SK-N-SH (cell line): ENCODE measurements around the gene ANAPC16. TPM values are rescaled to one million over a fixed set of nuclear protein-coding genes. Genes with fewer than 3 reads are reported as not detected.

Experiments used
- CTCF ChIA-PET: fragments of 300-600, 350-600 bp; formaldehyde crosslinking; extraction: SDS; loops from one replicate; lab custom pipeline; 2021; lab: Yijun Ruan, JAX
- POLR2A ChIA-PET: fragments of 350-600 bp; sonication (Branson Sonifier 250); formaldehyde crosslinking; extraction: SDS; loops from one replicate; lab custom pipeline; 2020; ENCODE audit warnings: antibody characterized with exemption, inconsistent platforms; lab: Yijun Ruan, JAX
- DNase-seq: peaks from one replicate; pipeline ENCODE4 v3.0.0; 2012
- H2AFZ ChIP-seq: fragments of 200-600 bp; sonication (generic); 2 replicates; pipeline ENCODE4 v1.8.1; 2016; ENCODE audit warnings: antibody characterized with exemption, mild to moderate bottlenecking, low read depth
- H3F3A ChIP-seq: fragments of 200-600 bp; sonication (generic); replicated peaks from 2 replicates; pipeline ENCODE3; 2016; ENCODE audit warnings: antibody characterized with exemption, mild to moderate bottlenecking; ENCODE audit not compliant: insufficient read depth
- H3K27ac ChIP-seq, 2 experiments: fragments of 200-500 bp in 1 of 2; fragments of 200-600 bp in 1 of 2; sonication (Bioruptor generic) in 1 of 2; sonication (generic), shearing (Covaris generic) in 1 of 2; 2 replicates each; pipeline versions ENCODE4 v1.5.1 to v1.6.1; 2014 to 2016; ENCODE audit warnings: low read depth in 2 of 2, inconsistent platforms in 1 of 2, low read length in 1 of 2, mild to moderate bottlenecking in 1 of 2, mixed read lengths in 1 of 2
- H3K27me3 ChIP-seq: fragments of 200-600 bp; sonication (generic), shearing (Covaris generic); 2 replicates; pipeline ENCODE4 v1.6.1; 2016; ENCODE audit warnings: mixed run types; ENCODE audit not compliant: insufficient read depth
- H3K36me3 ChIP-seq, 2 experiments: fragments of 200-500 bp in 1 of 2; fragments of 200-600 bp in 1 of 2; sonication (Bioruptor generic) in 1 of 2; sonication (generic) in 1 of 2; replicated peaks in 1 of 2; 2 replicates each; pipeline versions ENCODE3 to v1.5.1; 2014 to 2016; ENCODE audit warnings: low read length in 1 of 2, mild to moderate bottlenecking in 1 of 2; ENCODE audit not compliant: insufficient read depth in 2 of 2, control insufficient read depth in 1 of 2
- H3K4me1 ChIP-seq, 2 experiments: fragments of 200-500 bp in 1 of 2; fragments of 200-600 bp in 1 of 2; sonication (Bioruptor generic) in 1 of 2; sonication (generic), shearing (Covaris generic) in 1 of 2; 2 replicates each; pipeline versions ENCODE4 v1.5.1 to v1.6.1; 2014 to 2016; ENCODE audit warnings: low read depth in 1 of 2, low read length in 1 of 2, mixed run types in 1 of 2; ENCODE audit not compliant: insufficient read depth in 2 of 2, control insufficient read depth in 1 of 2
- H3K4me2 ChIP-seq: fragments of 200-600 bp; sonication (generic), shearing (Covaris generic); 2 replicates; pipeline ENCODE4 v1.6.1; 2017; ENCODE audit warnings: mixed run types
- H3K4me3 ChIP-seq, 2 experiments: fragments of 200-500 bp in 1 of 2; fragments of 200-600 bp in 1 of 2; sonication (Bioruptor generic) in 1 of 2; sonication (generic), shearing (Covaris generic) in 1 of 2; 2 replicates each; pipeline versions ENCODE4 v1.5.1 to v1.8.1; 2014 to 2016; ENCODE audit warnings: low read depth in 2 of 2, inconsistent platforms in 1 of 2, low read length in 1 of 2, mild to moderate bottlenecking in 1 of 2, mixed read lengths in 1 of 2, moderate library complexity in 1 of 2
- H3K79me2 ChIP-seq: fragments of 200-600 bp; sonication (generic); 2 replicates; pipeline ENCODE4 v1.8.1; 2017; ENCODE audit warnings: mild to moderate bottlenecking; ENCODE audit not compliant: insufficient read depth
- H3K9ac ChIP-seq: fragments of 200-600 bp; sonication (generic); 2 replicates; pipeline ENCODE4 v1.6.1; 2017; ENCODE audit warnings: mixed run types
- H3K9me2 ChIP-seq: fragments of 200-600 bp; sonication (generic); 2 replicates; pipeline ENCODE4 v1.6.1; 2017; ENCODE audit warnings: mixed run types
- H3K9me3 ChIP-seq: fragments of 200-600 bp; sonication (generic); 2 replicates; pipeline ENCODE4 v1.6.1; 2017; ENCODE audit warnings: mixed run types, mild to moderate bottlenecking, moderate library complexity
- H4K20me1 ChIP-seq: fragments of 200-600 bp; sonication (generic); 2 replicates; pipeline ENCODE4 v1.6.1; 2017; ENCODE audit warnings: mild to moderate bottlenecking, mixed run types; ENCODE audit not compliant: insufficient read depth
- CHD2 ChIP-seq: fragments of 150-350 bp; IDR thresholded peaks from 2 replicates; pipeline ENCODE4 v1.6.1; 2018; ENCODE audit warnings: low read length; ENCODE audit not compliant: partially characterized antibody
- ELF1 ChIP-seq: IDR thresholded peaks from 2 replicates; pipeline ENCODE4 v1.4.0; 2012
- FOXJ3 ChIP-seq: sonication (generic); formaldehyde crosslinking; IDR thresholded peaks from 2 replicates; pipeline ENCODE4 v1.5.1; 2020; ENCODE audit warnings: mild to moderate bottlenecking, missing genetic modification reagents
- GABPA ChIP-seq: IDR thresholded peaks from 2 replicates; pipeline ENCODE4 v1.4.0; 2012; ENCODE audit warnings: low read depth, mild to moderate bottlenecking
- MXI1 ChIP-seq: IDR thresholded peaks from 2 replicates; pipeline ENCODE4 v1.6.1; 2012; ENCODE audit warnings: mild to moderate bottlenecking, low read depth, low read length, improper control_type of control experiment
- NRF1 ChIP-seq: IDR thresholded peaks from 2 replicates; pipeline ENCODE4 v1.6.1; 2012; ENCODE audit warnings: low read depth, mild to moderate bottlenecking, low read length
- RFX5 ChIP-seq: IDR thresholded peaks from 2 replicates; pipeline ENCODE4 v1.6.1; 2012; ENCODE audit warnings: mild to moderate bottlenecking, improper control_type of control experiment, low read length
- SIN3A ChIP-seq: IDR thresholded peaks from 2 replicates; pipeline ENCODE4 v1.6.1; 2012; ENCODE audit warnings: low read depth, mild to moderate bottlenecking, low read length, moderate library complexity, borderline replicate concordance
- TCF12 ChIP-seq: IDR thresholded peaks from 2 replicates; pipeline ENCODE4 v1.4.0; 2012
- TEAD4 ChIP-seq: IDR thresholded peaks from 2 replicates; pipeline ENCODE4 v1.4.0; 2012; ENCODE audit warnings: mild to moderate bottlenecking, borderline replicate concordance; ENCODE audit not compliant: insufficient read depth
- YY1 ChIP-seq: IDR thresholded peaks from 2 replicates; pipeline ENCODE4 v1.4.0; 2012; ENCODE audit warnings: low read depth, mild to moderate bottlenecking
- WGBS: methylation state at CpG from one replicate; pipeline ENCODE4 v1.1.6; 2017; ENCODE audit warnings: low lambda C conversion rate; 5-methylcytosine and 5-hydroxymethylcytosine counted together
- polyA plus RNA-seq, 3 experiments: library from polyadenylated mRNA; depleted of rRNA; stranded (reverse); fragments of >200 nt; gene quantifications; 2 replicates each; pipeline ENCODE4 v1.2.3, GENCODE V29; 2012
- TF ChIP-seq, protein P1 (sequence below): IDR thresholded peaks from 2 replicates; pipeline ENCODE4 v1.4.0; 2012; ENCODE audit warnings: low read depth, borderline replicate concordance
- TF ChIP-seq, protein P2 (sequence below): IDR thresholded peaks from 2 replicates; pipeline ENCODE4 v1.4.0; 2012; ENCODE audit warnings: low read depth
- TF ChIP-seq, protein P3 (sequence below): IDR thresholded peaks from 2 replicates; pipeline ENCODE4 v1.4.0; 2012; ENCODE audit warnings: low read depth, borderline replicate concordance

ANAPC16 gene
- polyA plus RNA-seq, 1 of the 3 experiments (the other 2 are of a cell fraction) = 45.2 TPM

DNA sequence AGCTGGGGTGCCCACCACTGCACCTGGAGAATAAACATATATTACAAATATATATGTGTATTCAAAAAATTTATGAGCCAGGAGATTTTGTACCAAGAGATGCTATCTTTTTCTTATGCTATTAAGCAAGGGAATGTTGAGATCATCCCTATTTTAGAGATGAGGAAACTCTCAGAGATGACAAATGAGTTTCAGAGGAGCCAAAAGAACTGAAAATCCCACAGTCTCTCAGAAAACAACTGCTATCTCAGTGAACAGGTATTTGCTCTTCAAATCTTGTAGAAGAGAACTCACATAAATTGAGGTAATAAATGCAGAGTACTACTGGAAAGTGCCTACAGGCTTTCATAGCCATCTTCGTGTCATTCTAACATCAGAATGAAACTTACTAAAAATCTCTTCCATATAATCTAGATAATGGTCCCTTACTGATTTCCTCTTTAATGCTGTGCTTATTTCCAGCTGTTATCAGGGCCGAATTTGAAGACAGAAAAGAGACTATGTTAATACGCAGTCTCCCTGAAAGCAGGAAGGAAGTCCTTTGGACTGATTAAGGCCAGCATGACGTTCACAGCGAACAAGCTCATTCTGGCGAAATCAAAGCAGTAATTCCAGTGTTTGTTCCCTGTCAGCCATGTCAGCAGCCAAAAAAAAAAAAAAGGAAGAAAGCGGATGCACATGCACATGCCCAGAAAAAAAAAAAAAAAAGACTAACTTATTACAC lies 29.4 kb upstream of the ANAPC16 start (continued):
- TF ChIP-seq SIN3A = no peak

DNA sequence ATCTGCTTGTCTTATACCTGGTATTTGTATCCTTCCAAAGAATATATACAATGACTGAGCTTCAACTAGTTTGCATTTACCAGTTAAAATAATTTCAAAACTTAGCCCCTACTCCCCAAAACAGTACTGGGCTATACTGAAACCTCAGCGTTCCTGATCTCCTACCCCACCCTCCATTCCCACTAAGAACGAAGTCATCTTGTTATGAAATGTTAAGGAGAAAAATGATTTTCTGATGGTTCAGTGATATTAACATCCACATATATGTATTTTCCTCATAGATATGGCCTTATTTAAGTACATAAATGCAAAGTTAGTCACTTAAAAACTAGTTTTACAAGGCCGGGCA lies 28.9 kb upstream of the ANAPC16 start:
- 78% methylated on average over 3 of the region's 3 CpGs for WGBS
- H3K4me3 ChIP-seq = peak overlapping the region in 1 of 2 experiments; percentile 10; a peak in 1 of 4 replicates
- no peak for TF ChIP-seq MXI1
- TF ChIP-seq NRF1 = no peak
- no peak for TF ChIP-seq FOXJ3
- TF ChIP-seq, protein P1, sequence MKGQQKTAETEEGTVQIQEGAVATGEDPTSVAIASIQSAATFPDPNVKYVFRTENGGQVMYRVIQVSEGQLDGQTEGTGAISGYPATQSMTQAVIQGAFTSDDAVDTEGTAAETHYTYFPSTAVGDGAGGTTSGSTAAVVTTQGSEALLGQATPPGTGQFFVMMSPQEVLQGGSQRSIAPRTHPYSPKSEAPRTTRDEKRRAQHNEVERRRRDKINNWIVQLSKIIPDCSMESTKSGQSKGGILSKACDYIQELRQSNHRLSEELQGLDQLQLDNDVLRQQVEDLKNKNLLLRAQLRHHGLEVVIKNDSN = no peak
- no peak for TF ChIP-seq YY1
- TF ChIP-seq GABPA = no peak
- no peak for TF ChIP-seq TEAD4
- TF ChIP-seq, protein P2, sequence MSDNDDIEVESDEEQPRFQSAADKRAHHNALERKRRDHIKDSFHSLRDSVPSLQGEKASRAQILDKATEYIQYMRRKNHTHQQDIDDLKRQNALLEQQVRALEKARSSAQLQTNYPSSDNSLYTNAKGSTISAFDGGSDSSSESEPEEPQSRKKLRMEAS = no peak
- no peak for TF ChIP-seq RFX5
- TF ChIP-seq CHD2 = no peak
- TF ChIP-seq SIN3A = no peak
- TF ChIP-seq ELF1 = no peak
- TF ChIP-seq, protein P3, sequence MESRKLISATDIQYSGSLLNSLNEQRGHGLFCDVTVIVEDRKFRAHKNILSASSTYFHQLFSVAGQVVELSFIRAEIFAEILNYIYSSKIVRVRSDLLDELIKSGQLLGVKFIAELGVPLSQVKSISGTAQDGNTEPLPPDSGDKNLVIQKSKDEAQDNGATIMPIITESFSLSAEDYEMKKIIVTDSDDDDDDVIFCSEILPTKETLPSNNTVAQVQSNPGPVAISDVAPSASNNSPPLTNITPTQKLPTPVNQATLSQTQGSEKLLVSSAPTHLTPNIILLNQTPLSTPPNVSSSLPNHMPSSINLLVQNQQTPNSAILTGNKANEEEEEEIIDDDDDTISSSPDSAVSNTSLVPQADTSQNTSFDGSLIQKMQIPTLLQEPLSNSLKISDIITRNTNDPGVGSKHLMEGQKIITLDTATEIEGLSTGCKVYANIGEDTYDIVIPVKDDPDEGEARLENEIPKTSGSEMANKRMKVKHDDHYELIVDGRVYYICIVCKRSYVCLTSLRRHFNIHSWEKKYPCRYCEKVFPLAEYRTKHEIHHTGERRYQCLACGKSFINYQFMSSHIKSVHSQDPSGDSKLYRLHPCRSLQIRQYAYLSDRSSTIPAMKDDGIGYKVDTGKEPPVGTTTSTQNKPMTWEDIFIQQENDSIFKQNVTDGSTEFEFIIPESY = no peak
- TF ChIP-seq TCF12 = no peak
- no peaks in the 10 kb centered on the region for H3K27me3 ChIP-seq
- H3K36me3 ChIP-seq = peaks cover 5 to 32% of the 10 kb centered on the region in 2 experiments
- H3F3A ChIP-seq = peaks cover 5% of the 10 kb centered on the region
- no peaks in the 10 kb centered on the region for H3K79me2 ChIP-seq
- no peak for DNase-seq
- peak overlapping the region; percentile 23 for H3K4me2 ChIP-seq
- H3K4me1 ChIP-seq = peaks cover 5 to 17% of the 10 kb centered on the region in 2 experiments; a peak in 2 of 4 replicates
- peak overlapping the region; percentile 39 for H3K9ac ChIP-seq
- H4K20me1 ChIP-seq = no peaks in the 10 kb centered on the region
- no peaks in the 10 kb centered on the region for H3K9me2 ChIP-seq
- H2AFZ ChIP-seq = peak overlapping the region; percentile 77; the same call in 1 of the 2 replicates
- ChIA-PET POLR2A (no interaction called here), CTCF (interaction anchor here (0.6 kb wide), 1 partner anchor 120 kb away, joined by 3 read pairs; no protein-coding TSS in a partner anchor)
- 0 out of 2 replicates have a peak, but pooled peaks cover 6% of the 10 kb centered on the region for H3K9me3 ChIP-seq
- peak overlapping the region; percentile 80 to 86 for H3K27ac ChIP-seq
